Measurements from ENCODE around the gene ZIC4.

Gene ZIC4

GRCh38 chr3:147423798-147424580, 17.6 kb upstream of the ZIC4 start:
- Histone ChIP-seq H3K4me1 (ENCODE audit: insufficient read depth, low read length) (peaks cover 33% of the 10 kb centered on the region), H3K9me3 (ENCODE audit: insufficient read depth, low read depth, low read length) (no peaks in the 10 kb centered on the region), H3K27me3 (ENCODE audit: insufficient read depth, low read length) (peaks cover 96% of the 10 kb centered on the region), H3K36me3 (ENCODE audit: insufficient read depth, low read length) (no peaks in the 10 kb centered on the region), H3K4me3 (ENCODE audit: low read length) (peak overlapping the region; percentile 42), H3K27ac (ENCODE audit: low read depth, low read length) (no peak overlapping the region), H3K9ac (ENCODE audit: low read depth, low read length) (no peak overlapping the region)
- under 1% methylated on average over 33 of the region's 33 CpGs for WGBS

GRCh38 chr3:147423537-147423797, 17.1 kb upstream of the ZIC4 start:
- H3K9ac ChIP-seq (ENCODE audit: low read depth, low read length): no peak overlapping the region
- peaks cover 100% of the 10 kb centered on the region for H3K27me3 ChIP-seq (ENCODE audit: insufficient read depth, low read length)
- H3K9me3 ChIP-seq (ENCODE audit: insufficient read depth, low read depth, low read length): no peaks in the 10 kb centered on the region
- peak overlapping the region; percentile 29 for H3K4me3 ChIP-seq (ENCODE audit: low read length)
- WGBS: 3% methylated on average over 1 of the region's 3 CpGs
- no peak overlapping the region for H3K27ac ChIP-seq (ENCODE audit: low read depth, low read length)
- H3K4me1 ChIP-seq (ENCODE audit: insufficient read depth, low read length): peaks cover 33% of the 10 kb centered on the region
- no peaks in the 10 kb centered on the region for H3K36me3 ChIP-seq (ENCODE audit: insufficient read depth, low read length)

GRCh38 chr3:147422601-147423536, 16.5 kb upstream of the ZIC4 start:
- H3K9me3 ChIP-seq (ENCODE audit: insufficient read depth, low read depth, low read length): no peaks in the 10 kb centered on the region
- H3K4me1 ChIP-seq (ENCODE audit: insufficient read depth, low read length): peaks cover 33% of the 10 kb centered on the region
- no peak overlapping the region for H3K9ac ChIP-seq (ENCODE audit: low read depth, low read length)
- peaks cover 100% of the 10 kb centered on the region for H3K27me3 ChIP-seq (ENCODE audit: insufficient read depth, low read length)
- peak overlapping the region; percentile 29 for H3K4me3 ChIP-seq (ENCODE audit: low read length)
- no peaks in the 10 kb centered on the region for H3K36me3 ChIP-seq (ENCODE audit: insufficient read depth, low read length)
- WGBS: under 1% methylated on average over 36 of the region's 36 CpGs
- no peak overlapping the region for H3K27ac ChIP-seq (ENCODE audit: low read depth, low read length)

DNA sequence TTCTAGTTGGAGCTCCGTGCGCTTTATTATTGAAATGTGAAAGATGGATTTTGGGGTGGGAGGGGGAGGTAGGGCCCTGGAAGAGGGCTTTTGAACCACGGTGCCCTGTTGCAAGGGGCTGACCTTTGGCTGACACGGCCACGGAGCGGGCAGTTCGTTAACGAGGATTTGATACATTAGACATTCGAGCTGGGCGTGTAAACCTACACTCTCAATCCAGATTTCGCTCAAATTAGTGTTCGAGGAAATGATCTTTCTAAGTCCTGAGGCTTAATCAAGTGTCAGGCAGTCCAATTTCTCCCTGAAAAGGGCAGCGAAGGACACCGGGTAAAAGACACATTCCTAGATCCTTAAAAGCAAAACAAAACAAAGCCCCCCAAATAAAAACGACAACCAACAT, 15.9 kb upstream of the ZIC4 start:
- Histone ChIP-seq H3K36me3 (ENCODE audit: insufficient read depth, low read length) (no peaks in the 10 kb centered on the region), H3K27me3 (ENCODE audit: insufficient read depth, low read length) (peaks cover 100% of the 10 kb centered on the region), H3K27ac (ENCODE audit: low read depth, low read length) (no peak overlapping the region), H3K9me3 (ENCODE audit: insufficient read depth, low read depth, low read length) (no peaks in the 10 kb centered on the region), H3K4me1 (ENCODE audit: insufficient read depth, low read length) (peaks cover 33% of the 10 kb centered on the region), H3K9ac (ENCODE audit: low read depth, low read length) (no peak overlapping the region), H3K4me3 (ENCODE audit: low read length) (no peak overlapping the region)
- 3% methylated on average over 15 of the region's 15 CpGs for WGBS

- peaks cover 100% of the 10 kb centered on the region for H3K27me3 ChIP-seq (ENCODE audit: insufficient read depth, low read length)
- under 1% methylated on average over 53 of the region's 53 CpGs for whole genome bisulfite sequencing
- no peaks in the 10 kb centered on the region for H3K36me3 ChIP-seq (ENCODE audit: insufficient read depth, low read length)
- peaks cover 39% of the 10 kb centered on the region for H3K4me1 ChIP-seq (ENCODE audit: insufficient read depth, low read length)
- peak overlapping the region; percentile 47 for H3K4me3 ChIP-seq (ENCODE audit: low read length)
- H3K27ac ChIP-seq (ENCODE audit: low read depth, low read length): no peak overlapping the region
- H3K9me3 ChIP-seq (ENCODE audit: insufficient read depth, low read depth, low read length): no peaks in the 10 kb centered on the region
- H3K9ac ChIP-seq (ENCODE audit: low read depth, low read length): no peak overlapping the region
Measured at GRCh38 chr3:147421184-147421912, 15.0 kb upstream of the ZIC4 start.

GRCh38 chr3:147420353-147421183, 14.2 kb upstream of the ZIC4 start:
- H3K36me3 ChIP-seq (ENCODE audit: insufficient read depth, low read length): no peaks in the 10 kb centered on the region
- no peak overlapping the region for H3K27ac ChIP-seq (ENCODE audit: low read depth, low read length)
- peaks cover 47% of the 10 kb centered on the region for H3K4me1 ChIP-seq (ENCODE audit: insufficient read depth, low read length)
- H3K4me3 ChIP-seq (ENCODE audit: low read length): peak overlapping the region; percentile 47
- 4% methylated on average over 32 of the region's 32 CpGs for WGBS
- no peak overlapping the region for H3K9ac ChIP-seq (ENCODE audit: low read depth, low read length)
- H3K27me3 ChIP-seq (ENCODE audit: insufficient read depth, low read length): peaks cover 100% of the 10 kb centered on the region
- no peaks in the 10 kb centered on the region for H3K9me3 ChIP-seq (ENCODE audit: insufficient read depth, low read depth, low read length)

DNA sequence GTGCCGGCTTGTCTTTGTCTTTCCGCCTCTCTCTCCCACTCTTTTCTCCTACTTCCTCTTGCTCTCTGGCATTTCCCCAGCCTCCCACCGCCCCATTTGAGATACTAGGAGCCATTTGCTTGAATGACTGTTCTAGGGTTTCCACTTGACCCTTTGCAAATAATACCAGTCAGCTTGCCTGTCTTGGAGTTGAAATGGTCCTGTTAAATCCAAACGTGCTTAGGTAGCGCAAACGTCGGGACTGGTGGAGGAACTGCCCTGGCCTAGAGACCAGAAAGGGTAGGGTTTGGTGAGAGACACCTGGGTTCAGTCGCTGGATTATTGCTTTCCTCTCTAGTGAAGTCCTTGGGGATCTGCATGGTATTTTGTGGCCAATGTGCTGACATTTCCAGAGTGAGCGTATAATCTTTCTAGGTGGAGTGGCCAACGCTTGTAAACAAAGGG, 13.5 kb upstream of the ZIC4 start:
- Histone ChIP-seq H3K4me1 (ENCODE audit: insufficient read depth, low read length) (peaks cover 48% of the 10 kb centered on the region), H3K4me3 (ENCODE audit: low read length) (peak overlapping the region; percentile 58), H3K27me3 (ENCODE audit: insufficient read depth, low read length) (peaks cover 100% of the 10 kb centered on the region), H3K9ac (ENCODE audit: low read depth, low read length) (no peak overlapping the region), H3K27ac (ENCODE audit: low read depth, low read length) (no peak overlapping the region), H3K9me3 (ENCODE audit: insufficient read depth, low read depth, low read length) (no peaks in the 10 kb centered on the region), H3K36me3 (ENCODE audit: insufficient read depth, low read length) (no peaks in the 10 kb centered on the region)
- 4% methylated on average over 10 of the region's 10 CpGs for WGBS

GRCh38 chr3:147418808-147419701, 12.7 kb upstream of the ZIC4 start:
- H3K27ac ChIP-seq (ENCODE audit: low read depth, low read length): no peak overlapping the region
- peak overlapping the region; percentile 58 for H3K4me3 ChIP-seq (ENCODE audit: low read length)
- no peaks in the 10 kb centered on the region for H3K36me3 ChIP-seq (ENCODE audit: insufficient read depth, low read length)
- H3K9me3 ChIP-seq (ENCODE audit: insufficient read depth, low read depth, low read length): no peaks in the 10 kb centered on the region
- peaks cover 53% of the 10 kb centered on the region for H3K4me1 ChIP-seq (ENCODE audit: insufficient read depth, low read length)
- under 1% methylated on average over 53 of the region's 54 CpGs for WGBS
- H3K9ac ChIP-seq (ENCODE audit: low read depth, low read length): no peak overlapping the region
- H3K27me3 ChIP-seq (ENCODE audit: insufficient read depth, low read length): peaks cover 100% of the 10 kb centered on the region

- WGBS: 22% methylated on average over 4 of the region's 4 CpGs
Measured at GRCh38 chr3:147418371-147418781, 12.0 kb upstream of the ZIC4 start.

More at GRCh38 chr3:147418371-147418781, 12.0 kb upstream of the ZIC4 start:
- H3K4me1 ChIP-seq (ENCODE audit: insufficient read depth, low read length): peaks cover 56% of the 10 kb centered on the region
- no peaks in the 10 kb centered on the region for H3K9me3 ChIP-seq (ENCODE audit: insufficient read depth, low read depth, low read length)
- H3K9ac ChIP-seq (ENCODE audit: low read depth, low read length): no peak overlapping the region
- peaks cover 100% of the 10 kb centered on the region for H3K27me3 ChIP-seq (ENCODE audit: insufficient read depth, low read length)
- H3K4me3 ChIP-seq (ENCODE audit: low read length): peak overlapping the region; percentile 58
- no peaks in the 10 kb centered on the region for H3K36me3 ChIP-seq (ENCODE audit: insufficient read depth, low read length)
- no peak overlapping the region for H3K27ac ChIP-seq (ENCODE audit: low read depth, low read length)

Measured in HUES64 (cell line).